HG02759 (cell line): Measurements from ENCODE around the gene AQP12A.
"Not testable (repeated sequence)": the region's sequence is repeated elsewhere in the genome, so short reads cannot be mapped to it uniquely, and the experiment has no call there.

Experiments
- ATAC-seq: cut with Tn5 transposase; IDR thresholded peaks from one replicate; pipeline ENCODE4 v1.9.1; 2021; ENCODE audit warnings: mild to moderate bottlenecking, moderate library complexity; ENCODE audit not compliant: unreplicated experiment

The AQP12A gene

DNA sequence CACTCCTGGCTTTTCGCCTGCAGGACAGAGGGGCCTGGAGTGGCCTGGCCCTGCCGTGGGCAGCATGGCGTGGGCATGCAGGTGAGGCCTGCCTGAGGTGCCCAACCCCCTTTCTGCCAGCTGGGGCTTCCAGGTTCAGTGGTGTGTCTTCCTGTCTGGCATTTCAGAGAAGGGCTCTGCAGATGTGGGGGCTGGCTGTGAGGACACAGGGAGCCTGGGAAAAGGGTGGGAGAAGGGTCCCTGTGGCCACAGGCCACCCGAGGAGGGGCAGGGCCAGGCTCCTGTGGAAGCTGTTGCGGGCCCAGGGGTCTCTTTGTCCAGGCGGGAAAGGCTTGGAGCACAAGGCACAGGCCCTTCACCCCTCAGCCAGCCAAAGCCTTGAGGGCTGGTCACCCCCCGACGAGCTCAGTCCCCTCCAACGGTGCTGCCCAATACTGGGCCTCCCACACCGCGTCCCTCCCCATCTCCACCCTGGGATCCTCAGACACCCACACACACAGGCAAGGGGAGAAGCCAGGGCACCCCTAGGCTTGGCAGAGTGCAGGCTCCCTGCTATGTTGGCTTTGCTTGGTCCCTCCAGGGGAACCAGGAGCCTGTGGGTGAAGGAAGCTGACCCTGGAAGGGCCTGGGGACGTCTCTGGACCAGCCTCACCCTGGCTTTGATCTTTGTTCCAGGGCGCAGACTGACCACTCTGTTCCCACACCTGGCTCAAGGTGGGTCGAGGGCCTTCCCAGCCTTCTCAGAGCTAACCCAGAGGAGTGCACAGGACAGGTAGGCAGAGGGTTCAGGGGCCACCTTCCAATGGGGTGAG lies 3.7 kb upstream of the AQP12A start:
- no peak for ATAC-seq

DNA sequence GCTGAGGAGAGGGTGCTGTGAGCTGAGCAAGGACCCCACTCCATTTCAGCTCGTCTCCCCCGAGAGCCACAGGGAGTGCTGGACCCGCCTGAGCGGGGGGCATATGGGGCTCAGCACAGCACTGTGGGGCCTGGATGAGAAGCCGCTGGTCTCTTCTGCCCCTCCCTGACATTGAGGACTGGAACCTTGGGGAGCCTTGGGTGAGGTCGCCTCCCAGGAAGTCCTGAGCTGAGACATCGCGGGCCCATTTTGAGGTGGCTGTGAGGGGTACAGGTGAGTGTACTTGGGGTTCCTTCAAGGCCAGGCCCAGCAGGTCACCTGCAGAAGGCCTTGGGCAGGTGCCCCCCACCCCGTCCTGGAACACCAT lies 3.1 kb upstream of the AQP12A start:
- ATAC-seq = no peak

DNA sequence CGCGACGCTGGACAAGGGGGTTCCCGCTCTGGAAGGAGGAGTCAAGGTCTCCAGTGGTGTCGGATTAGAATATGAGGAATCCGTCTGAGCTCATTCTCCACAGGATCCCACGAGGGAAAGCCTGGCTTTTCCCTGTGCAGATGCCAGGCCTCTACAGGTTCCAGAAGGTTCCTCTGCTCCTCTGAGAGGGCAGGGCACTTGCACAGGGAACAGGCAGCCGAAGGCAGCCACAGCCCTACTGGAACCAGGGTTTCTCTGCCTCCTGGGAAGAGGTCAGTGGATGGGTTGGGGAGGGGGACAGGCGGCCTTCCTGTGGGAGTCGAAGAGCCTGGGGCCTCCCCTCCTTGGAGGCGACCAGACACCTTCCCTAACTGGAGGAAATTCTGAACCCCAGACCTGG lies 1.7 kb upstream of the AQP12A start:
- ATAC-seq = no peak

DNA sequence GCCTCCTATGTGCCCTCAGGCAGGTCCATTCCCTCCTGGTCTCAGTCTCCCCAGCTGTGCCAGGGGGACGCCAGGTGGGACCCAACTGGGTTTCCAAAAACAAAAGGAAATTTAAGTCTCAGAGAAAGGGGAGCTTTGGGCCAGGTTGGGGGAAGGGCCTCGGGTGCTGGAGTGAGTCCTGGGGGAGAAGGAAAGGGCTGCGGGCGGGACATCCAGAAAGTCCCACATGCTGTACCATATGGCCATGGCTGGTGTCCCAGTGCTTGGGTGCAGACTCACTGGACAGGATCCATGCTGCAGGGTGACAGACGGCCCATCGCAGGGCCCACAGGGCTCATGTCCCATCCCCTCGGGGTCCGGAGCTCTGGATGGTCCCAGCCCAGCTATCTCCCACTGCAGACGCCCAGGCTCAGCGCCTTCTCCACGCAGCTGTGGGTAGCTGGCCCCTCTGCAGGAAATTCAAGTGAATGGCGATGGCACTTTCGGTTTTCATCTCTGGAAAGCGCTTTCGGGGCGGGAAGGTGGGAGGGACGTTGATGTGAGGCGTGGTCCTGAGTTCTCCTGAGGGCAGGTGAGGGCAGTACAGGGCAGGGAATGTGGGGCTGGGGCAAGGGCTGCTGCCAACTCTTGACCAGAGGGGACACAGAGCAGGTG lies 1.1 kb upstream of the AQP12A start:
- ATAC-seq = not testable (repeated sequence)

DNA sequence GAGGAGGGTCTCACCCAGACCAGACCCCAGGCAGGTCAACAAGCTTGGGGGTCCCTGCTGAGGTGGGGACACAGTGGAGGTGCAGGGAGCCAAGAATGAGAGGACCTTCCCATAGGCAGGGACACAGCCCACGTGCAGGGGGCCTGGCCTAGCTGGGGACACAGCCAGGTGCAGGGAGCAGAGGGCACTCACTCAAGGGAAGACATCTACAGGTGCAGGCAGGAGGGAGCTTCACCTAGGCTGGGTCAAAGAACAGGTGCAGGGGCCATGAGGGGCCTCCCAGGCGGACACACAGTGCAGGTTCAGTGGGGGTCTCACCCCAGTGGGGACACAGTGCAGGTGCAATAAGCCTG lies 615 bp upstream of the AQP12A start:
- not testable (repeated sequence) for ATAC-seq

DNA sequence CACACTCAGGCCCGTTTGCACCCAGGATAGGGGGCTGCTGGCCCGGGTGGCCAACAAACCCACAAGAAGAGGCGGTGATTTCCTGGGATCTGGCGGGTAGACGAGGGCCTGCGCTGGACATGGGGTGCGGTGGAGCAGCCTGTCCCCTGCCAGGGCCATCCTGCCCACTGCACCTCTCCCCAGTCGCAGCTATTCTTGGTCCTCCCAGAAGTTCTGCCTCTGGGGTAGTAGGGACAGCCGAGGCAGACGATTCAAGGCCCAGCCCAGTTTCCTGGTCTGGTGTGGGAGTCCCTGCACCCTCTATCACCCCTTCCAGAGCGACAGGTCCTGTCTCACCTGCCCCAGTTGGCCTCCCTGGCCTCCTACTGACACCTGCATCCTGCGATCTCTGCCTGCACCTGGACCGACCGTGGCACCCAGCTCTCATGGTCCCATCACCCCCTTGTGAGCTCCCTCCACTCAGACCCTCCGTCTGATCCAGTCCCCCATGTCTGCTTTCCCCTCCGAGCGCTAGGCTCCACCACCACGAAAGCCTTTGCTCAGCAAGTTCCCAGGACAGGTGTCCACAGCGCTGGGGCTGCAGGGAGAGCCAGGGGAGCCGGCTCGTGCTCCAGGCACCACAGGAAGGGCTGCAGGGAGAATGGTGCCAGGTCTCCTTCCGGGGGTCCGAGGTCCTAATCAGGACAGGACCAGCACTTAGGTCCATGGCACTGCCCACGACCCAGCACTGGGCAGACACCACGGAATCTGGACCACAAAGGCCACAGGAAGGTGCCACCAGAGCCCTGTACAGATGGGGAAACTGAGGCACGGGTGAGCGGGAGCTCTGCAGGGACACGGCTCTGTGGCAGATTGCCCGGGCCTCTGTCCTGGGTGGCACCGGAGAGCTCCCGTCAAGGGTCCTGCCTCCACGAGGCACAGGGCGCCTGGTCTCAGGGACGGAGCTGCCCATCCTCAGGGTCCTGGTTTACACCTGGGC lies 1.2 kb downstream of the AQP12A start:
- not testable (repeated sequence) for ATAC-seq

DNA sequence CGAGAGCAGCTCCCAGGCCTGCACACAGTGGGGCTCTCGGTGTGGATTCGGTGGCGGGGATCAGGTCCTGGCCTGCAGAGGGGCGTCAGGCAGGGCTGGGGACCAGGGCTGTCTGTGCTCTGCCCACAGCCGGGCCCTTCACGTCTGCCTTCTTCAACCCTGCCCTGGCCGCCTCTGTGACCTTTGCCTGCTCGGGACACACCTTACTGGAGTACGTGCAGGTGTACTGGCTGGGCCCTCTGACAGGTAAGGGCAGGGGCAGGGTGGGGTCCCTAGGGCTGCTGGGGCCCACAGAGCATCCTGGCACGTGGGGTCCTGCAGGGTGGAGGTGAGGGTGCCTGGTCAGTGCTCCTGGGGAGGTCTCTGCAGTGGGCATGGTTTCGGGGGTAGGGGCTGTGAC lies 2.6 kb downstream of the AQP12A start:
- ATAC-seq = not testable (repeated sequence)

DNA sequence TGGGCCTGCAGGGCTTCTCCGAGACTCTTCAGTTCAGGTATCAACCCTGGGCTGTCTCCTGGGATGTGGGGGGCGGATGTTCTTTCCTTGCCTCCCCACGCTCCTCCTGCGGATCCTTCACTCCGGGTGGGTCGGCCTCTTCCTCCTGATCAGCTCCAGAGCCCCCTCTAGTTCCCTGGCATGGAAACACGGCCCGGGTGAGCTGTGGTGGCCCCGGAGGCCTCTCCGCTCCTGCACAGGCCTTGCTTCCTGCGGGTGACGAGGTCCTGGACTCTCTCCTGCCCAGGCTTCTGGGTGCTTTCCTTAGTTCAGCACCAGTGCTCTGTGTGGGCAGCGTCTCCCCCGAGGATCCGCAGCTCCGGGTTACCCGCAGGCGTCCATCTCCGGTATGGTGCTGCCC lies 3.9 kb downstream of the AQP12A start:
- not testable (repeated sequence) for ATAC-seq

DNA sequence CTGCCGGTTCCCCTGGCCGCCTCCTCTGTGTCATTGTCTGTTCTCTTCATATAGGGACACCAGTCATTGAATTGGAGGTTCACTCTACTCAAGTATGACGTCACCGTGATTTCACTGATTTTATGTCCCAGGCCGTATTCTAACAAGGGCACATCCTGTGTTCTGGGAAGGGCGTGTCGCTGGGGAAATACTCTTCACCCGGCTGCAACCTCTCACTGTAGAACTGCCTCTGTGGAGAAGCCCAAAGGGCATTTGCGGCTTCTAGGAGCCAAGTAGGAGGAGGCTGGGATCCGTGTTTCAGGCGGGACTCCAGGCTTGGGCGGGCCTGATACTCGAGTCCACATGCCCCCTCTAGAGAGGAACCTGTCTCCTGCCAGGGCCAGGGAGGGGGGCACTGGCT lies 4.8 kb downstream of the AQP12A start:
- not testable (repeated sequence) for ATAC-seq

DNA sequence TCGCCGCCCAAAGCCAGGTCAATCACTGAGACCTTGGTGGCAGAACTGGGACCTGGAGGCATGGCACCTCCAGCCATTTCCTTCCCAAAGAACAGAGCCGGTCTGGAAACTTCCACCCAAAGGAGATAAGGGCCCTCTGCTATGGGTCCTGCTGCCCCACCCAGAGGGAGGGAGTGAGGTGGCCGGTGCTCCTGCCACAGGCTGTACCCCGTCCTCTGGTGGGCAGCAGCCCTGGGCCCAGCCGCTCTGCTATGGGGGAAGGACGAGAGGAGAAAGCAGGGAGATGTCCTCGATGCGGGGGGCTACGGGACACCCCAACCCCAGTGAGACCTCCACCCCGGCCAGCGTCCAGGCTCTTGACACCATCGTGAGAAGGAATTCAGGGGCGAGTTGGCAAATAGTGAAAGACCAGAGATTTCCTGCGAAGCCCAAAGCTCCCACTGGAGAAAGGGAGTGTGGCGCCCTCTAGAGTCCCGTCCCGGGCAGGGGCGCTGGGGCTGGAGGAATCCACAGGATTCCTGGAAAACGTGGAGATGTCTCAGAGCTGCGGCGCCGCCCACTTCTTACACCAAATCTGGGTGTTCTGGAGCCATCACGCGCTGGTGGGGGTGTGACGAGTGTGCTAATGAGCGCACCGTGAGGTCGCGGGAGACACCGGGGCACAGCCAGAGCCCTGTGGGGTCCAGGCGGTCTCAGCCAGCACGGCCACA lies 7.3 kb downstream of the AQP12A start:
- not testable (repeated sequence) for ATAC-seq

DNA sequence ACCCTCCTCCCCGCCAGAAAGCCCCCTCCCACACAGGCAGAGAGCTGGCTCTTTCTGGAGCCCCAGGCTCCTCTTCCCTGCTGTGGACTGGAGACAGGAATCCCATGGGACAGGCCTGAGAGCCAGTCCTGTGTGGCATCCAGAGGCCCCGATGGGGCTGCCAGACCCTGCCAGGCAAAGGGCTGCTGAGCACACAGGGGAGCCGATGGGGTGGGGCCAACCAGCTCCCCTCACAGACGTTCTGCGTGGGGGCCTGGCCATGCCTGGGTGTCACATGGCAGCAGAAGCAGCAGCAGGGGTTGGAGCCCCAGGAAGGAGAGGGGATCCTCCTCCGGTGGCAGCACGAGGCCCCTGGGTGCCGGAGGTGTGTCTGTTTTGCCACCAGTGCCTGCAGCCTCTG lies 8.2 kb downstream of the AQP12A start:
- ATAC-seq = not testable (repeated sequence)

DNA sequence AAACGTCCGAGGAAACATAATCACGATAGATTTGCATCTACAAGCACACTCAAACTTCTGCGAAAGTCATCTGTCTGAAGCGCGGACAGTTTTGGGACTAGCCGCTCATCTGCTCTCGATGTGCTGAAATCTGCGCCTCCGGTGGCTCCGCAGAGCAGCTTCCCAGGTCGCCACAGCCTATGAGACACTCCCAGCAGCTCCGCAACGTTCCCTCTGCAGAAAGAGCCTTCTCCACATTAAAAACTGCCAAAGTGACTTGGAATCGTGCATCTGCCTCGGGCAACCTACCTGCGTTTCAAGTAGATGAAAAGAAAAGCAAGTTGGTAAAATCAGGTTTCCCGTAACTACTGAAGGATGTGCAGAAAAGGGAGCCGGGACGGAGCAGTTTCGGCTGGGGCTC lies 8.9 kb downstream of the AQP12A start:
- ATAC-seq = not testable (repeated sequence)

DNA sequence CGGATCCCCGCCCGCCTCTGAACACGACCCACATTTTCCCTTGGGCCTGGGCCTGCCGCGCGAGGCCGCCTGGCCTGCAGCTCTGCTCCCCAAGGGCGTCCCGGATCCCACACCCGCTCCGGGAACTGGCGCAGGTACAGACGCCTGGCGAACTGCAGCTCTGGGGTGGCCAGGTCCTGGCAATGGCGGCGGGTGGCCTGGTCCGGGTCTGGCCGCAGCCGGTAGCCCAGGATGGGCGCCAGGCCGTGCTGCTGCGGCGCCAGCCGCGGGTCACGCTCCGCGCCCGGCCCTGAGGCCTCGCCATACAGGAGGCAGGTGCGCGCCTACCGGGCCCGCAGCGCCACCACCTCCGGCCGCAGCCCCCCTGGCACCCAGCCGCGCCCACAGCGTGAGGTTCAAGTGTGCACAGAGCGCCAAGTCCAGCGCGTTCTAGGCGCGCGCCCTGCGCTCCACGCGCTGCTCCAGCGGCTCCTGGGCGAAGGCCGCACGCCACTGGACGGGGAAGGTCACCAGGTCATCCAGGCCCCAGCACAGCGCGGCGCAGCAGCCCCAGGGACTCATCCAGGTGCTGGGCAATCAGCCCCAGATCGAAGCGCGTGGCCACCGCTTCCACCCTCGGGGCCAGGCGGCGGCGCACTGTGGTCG lies 9.5 kb downstream of the AQP12A start:
- ATAC-seq = no peak

DNA sequence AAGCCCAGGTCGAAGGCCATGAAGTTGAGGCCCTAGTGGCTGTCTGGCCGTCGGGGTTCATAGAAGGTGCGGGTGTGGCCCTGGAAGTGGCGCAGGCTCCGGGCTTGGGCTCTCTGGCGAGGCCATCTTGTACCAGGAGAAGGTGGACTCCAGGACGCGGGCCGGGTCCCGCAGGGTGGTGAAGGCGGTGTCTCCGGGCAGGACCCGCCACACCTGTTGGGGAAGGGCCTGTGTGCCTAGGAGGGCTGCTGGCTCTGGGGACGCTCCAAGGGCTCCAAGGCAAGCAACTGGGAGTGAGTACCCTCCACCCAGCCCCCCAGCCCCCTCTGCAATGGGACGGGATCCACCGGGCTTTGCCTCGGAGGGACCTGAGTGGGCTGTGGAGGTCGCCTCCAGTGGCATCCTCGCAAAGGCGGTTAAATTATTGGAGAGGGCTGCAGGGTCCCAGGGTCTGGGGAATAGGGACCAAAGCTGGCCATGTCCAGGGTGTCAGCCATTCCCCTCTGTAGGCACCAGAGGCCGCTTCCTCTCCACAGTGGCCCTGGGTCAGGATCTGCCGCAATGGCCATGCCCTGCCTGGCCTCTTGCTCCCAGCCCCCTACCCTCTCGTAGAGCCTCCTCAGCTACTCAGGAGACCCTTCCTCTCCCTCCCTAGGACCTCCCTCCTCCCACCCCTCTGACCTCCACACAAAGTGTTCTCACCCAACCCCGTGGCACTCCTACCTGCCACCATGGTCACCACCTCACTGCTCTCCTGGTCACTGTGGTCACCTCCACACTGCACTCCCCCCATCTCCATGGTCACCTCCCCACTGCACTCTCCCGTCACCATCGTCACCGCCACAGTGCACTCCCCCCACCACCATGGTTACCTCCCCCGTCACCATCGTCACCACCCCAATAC lies 10.3 kb downstream of the AQP12A start:
- no peak for ATAC-seq

DNA sequence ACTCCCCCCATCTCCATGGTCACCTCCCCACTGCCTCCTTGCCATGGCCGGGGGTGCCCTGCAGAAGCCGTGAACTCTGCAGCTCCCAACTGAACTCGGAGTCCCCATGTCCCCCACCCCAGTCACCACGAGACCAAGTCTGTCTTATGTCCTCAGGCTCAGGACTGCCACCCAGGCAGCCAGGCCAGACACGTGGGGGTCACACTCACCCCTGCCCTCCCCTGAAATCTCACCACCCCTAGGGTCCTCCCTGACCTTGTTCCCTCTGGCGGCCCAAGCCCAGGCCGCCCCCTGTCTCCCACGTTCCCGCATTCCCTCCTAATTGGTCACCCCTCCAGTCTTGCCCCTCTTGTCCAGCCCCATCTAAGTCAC lies 11.0 kb downstream of the AQP12A start:
- ATAC-seq = no peak

DNA sequence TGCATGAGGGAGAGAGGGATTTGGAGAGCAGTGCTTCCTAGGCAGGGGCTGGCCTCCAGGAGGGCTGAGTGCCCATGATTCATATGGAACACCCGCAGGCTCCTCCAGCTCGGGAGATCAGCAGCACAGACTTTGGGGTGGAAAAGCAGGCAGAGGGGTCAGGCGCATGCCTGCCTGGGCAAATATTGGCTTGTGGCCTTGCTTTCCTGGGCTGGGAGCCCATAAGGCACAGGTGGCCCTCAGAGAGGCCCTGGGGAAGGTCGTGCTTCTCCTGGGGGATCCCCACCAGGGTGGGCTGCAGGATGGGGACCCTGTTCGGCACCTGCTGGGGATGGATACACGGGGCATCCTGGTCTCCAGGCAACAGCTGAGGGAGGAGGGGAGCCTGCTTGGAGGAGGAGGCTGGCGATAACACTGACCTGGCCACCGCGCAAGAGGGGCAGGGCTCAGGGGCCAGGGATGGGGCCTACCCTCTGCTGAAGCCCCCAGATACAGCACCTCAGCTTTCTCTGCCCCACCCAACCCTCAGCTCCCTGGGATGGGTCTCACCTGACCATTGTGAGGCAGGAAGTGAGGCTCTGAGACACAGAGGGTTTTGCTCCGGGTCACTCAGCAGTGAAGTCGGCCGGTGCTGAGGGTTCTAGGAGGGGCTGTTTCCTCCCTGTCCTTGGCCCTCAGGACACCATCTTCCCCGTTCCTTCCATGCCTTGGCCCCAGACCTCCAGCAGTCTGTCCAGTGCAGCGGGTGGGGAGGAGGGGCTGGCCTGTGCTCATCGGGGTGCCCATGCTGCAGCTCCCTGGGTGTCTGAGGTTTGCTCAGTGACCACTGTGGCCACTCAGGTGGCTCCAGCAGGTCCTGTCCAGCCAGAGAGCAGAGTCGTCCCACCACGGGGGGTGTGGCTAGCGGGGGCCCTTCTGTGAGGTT lies 12.0 kb downstream of the AQP12A start:
- no peak for ATAC-seq

DNA sequence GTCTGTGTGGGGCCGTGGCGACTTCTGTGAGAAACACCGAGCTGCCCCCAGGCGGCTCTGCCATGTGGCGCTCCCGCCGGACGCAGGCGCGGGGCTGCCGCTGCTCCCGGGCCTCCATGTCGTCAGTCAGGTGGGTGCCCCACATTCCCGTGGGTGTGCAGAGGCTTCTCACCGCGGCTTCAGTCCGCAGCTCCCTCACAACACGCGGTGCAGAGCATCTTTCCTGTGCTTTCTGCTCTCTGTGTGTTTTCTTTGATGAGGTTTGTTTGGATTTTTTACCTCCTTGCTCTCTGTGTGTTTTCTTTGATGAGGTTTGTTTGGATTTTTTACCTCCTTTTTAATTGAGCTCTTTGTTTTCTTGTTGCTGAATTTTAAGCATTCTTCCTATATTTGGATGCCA lies 13.0 kb downstream of the AQP12A start:
- no peak for ATAC-seq

DNA sequence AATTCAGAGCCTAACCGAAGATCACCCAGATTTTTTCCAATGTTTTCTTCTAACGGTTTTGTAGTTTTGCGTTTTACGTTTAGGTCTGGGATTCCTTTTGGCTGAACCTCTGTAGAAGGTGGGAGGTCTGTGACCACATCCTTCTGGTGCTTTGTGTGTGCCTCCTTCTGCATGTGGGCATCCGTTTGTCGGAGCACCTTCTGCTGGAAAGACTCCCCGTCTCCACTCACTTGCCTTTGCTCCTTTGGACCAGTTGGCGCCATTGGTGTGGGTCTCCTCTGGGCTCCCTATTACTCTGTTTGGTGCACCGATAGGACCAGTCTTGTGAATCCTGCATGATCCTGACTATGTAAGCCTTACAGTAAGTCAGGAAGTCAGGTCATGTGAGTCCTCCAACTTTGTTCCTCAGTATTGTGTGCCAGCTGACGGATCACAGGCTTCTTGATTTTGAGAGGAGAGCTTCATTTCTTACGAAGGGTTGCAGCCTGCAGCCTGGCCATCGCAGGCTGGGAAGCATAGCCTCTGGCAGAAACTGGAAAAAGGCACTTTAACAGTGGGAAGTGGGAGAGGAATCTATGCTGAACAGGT lies 13.6 kb downstream of the AQP12A start:
- no peak for ATAC-seq
